Sciatic nerve (tissue), 2 donors: Measurements from ENCODE around the gene JUNB. TPM values are rescaled to one million over a fixed set of nuclear protein-coding genes. Genes with fewer than 3 reads are reported as not detected.

ENCODE experiments used
- ATAC-seq: fragments of 200-7000 bp; cut with Tn5 transposase; one replicate; pipeline ENCODE4 v1.9.1; 2020; ENCODE audit warnings: mild to moderate bottlenecking, moderate library complexity
- DNase-seq: peaks from one replicate; pipeline ENCODE4 v3.0.0-alpha.2; 2020; ENCODE audit warnings: low spot score
- intact Hi-C: fragments of 100-400 bp; cut with DNase I; formaldehyde crosslinking; loops from one replicate; pipeline ENCODE4 v1.14.2; 2022
- microRNA-seq: library from miRNA; unstranded; fragments of <30 nt; microRNA quantifications from one replicate; pipeline ENCODE4 v1.2.0, GENCODE V29; 2020
- total RNA-seq: library from RNA; stranded (reverse); fragmentation: NEBNext Ultra II Directional; extraction: Animal tissue kit (Norgen Biotek cat#: 25700); gene quantifications from one replicate; pipeline ENCODE4 v1.2.1, GENCODE V29; 2021
- donor health status: DM: no; HTN: no; CAD: no.
- donor health status: DM: no; HTN: no; CAD: no.

Gene JUNB
- total RNA-seq, 1 donor from 2014 or later, result 279 TPM

DNA sequence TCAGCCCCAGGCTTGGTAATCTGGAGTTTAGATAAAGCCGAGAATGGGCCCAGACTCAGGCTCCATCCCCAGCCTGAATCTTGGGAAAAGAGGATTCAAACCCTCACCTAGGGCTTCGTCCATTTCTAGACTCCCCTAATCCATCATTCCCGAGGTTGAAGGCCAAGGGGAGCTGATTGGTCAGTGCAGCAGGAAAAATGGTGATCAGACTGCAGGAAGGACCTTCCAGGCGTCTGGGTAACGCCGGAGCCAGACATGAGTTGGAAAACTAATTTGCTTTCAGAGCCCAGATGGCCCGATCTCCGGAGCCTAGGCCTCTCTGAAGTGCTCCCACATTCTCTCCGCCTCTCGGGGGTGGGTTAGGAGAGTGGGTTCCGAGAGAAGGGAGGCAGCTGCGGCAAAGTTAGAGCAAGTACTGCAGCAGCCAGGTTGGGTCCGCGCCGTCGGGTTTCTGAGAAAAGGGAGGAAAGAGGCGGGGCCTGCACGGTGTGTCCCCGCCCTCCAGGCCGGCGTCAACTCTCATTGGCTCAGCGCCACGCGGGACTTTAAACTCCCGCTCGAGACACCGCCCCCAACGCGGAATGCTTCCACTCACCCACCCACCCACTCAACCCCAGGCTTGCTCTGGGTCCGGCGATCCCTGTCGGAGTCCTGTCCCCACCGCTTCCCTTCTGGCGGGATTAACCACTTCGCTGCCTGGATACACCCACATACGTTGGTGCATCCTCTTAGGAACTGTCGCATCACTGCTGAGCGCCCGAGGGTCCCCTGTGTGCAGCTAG, 43.9 kb downstream of the JUNB start:
- intact Hi-C loops, result no loop called here
- DNase-seq, result no peak
- ATAC-seq, result no peak

GRCh38 chr19:12836529-12836863, 45.2 kb downstream of the JUNB start:
- intact Hi-C loops, result no loop called here
- no peak for ATAC-seq
- no peak for DNase-seq

- no peak for ATAC-seq
- no peak for DNase-seq
- intact Hi-C loops, result no loop called here
These were observed 45.9 kb downstream of the JUNB start for GRCh38 chr19:12837225-12837624.

DNA sequence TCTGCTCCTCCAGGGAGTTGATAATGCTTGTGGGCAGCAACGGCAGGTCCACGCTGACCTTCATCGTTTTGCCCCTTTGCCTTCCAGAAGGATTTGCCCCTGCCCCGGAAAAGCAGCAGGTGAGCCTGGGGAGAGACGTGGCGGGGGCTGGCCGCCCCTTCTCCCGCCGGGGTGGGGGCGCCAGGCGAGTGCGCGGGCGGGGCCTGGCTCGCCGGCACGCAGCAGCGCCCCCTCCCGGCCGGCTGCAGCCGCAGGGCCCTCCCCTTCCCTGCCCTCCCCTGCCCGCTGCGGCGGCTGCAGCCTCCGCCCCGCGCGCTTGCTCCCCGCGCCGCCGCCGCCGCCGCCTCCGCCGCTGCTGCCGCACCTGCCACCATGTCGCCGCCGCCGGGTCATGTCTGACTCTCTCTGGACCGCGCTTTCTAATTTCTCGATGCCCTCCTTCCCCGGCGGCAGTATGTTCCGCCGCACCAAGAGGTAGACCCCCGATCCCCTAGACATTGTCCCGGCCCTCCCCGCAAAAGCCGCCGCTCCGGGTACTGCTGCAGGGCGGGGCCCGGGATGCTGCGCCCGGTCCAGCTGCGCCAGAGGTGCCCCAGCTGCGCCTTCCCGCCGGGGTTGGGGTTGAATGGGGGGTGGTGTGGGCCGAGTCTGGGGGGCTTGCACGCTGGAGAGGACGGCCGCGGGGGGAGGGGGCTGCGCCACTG, 47.0 kb downstream of the JUNB start, which contains the start of gene MAST1:
Gene MAST1, plus strand, starts transcription at position 334 of the 704 bp plus-strand sequence. Its CDS starts 58 bp downstream, at position 392.
- DNase-seq, result no peak
- ATAC-seq, result no peak
- intact Hi-C loops, result no loop called here

GRCh38 chr19:12838886-12839756, 47.8 kb downstream of the JUNB start:
- DNase-seq (no peak), ATAC-seq (no peak)
- intact Hi-C loops, result no loop called here

- intact Hi-C loops, result no loop called here
- ATAC-seq (peak; percentile 25), DNase-seq (peak; percentile 68)
These were observed 49.1 kb downstream of the JUNB start for GRCh38 chr19:12840091-12841079.

GRCh38 chr19:12841094-12841493, 49.8 kb downstream of the JUNB start:
- DNase-seq (no peak), ATAC-seq (peak; percentile 9)
- intact Hi-C loops, result no loop called here

- ATAC-seq, result no peak
- DNase-seq, result no peak
- intact Hi-C loops, result no loop called here
These were observed 51.2 kb downstream of the JUNB start for GRCh38 chr19:12842511-12842910.

Small RNAs within 50 kb of the gene (microRNA-seq; reads per million reads assigned to microRNA genes)
- gene MIR5684, result not detected

Other genes starting within 250 kb of the JUNB start
- 19.5 TPM for gene ZNF564, start 240.0 kb upstream of the JUNB start, total RNA-seq
- gene ZNF490, start 180.7 kb upstream of the JUNB start, total RNA-seq, result 8.6 TPM
- gene ZNF791, start 180.6 kb upstream of the JUNB start, total RNA-seq, result 48.2 TPM
- gene MAN2B1, start 124.7 kb upstream of the JUNB start, total RNA-seq, result 76.4 TPM
- 12.3 TPM for gene WDR83, start 124.7 kb upstream of the JUNB start, total RNA-seq
- 77.1 TPM for gene DHPS, start 109.6 kb upstream of the JUNB start, total RNA-seq
- gene GNG14, start 103.5 kb upstream of the JUNB start, total RNA-seq, result not detected
- 3.6 TPM for gene FBXW9, start 94.9 kb upstream of the JUNB start, total RNA-seq
- 70.6 TPM for gene TNPO2, start 67.6 kb upstream of the JUNB start, total RNA-seq
- 128 TPM for gene TRIR, start 56.8 kb upstream of the JUNB start, total RNA-seq
- 30.1 TPM for gene GET3, start 54.0 kb upstream of the JUNB start, total RNA-seq
- not detected for gene BEST2, start 39.7 kb upstream of the JUNB start, total RNA-seq
- 45.1 TPM for gene HOOK2, start 15.9 kb upstream of the JUNB start, total RNA-seq
- 117 TPM for gene PRDX2, start 10.3 kb downstream of the JUNB start, total RNA-seq
- gene THSD8, start 10.6 kb downstream of the JUNB start, total RNA-seq, result 2.4 TPM
- gene RNASEH2A, start 15.1 kb downstream of the JUNB start, total RNA-seq, result 5.1 TPM
- not detected for gene RTBDN, start 43.1 kb downstream of the JUNB start, total RNA-seq
- gene MAST1, start 47.0 kb downstream of the JUNB start, total RNA-seq, result 0.31 TPM
- gene DNASE2, start 90.0 kb downstream of the JUNB start, total RNA-seq, result 26.7 TPM
- gene KLF1, start 95.7 kb downstream of the JUNB start, total RNA-seq, result 1.1 TPM
- gene GCDH, start 99.7 kb downstream of the JUNB start, total RNA-seq, result 24.4 TPM
- not detected for gene SYCE2, start 127.8 kb downstream of the JUNB start, total RNA-seq
- 33.7 TPM for gene FARSA, start 142.2 kb downstream of the JUNB start, total RNA-seq
- 454 TPM for gene CALR, start 147.1 kb downstream of the JUNB start, total RNA-seq
- 102 TPM for gene RAD23A, start 154.4 kb downstream of the JUNB start, total RNA-seq
- gene GADD45GIP1, start 165.7 kb downstream of the JUNB start, total RNA-seq, result 13.7 TPM
- gene DAND5, start 178.1 kb downstream of the JUNB start, total RNA-seq, result not detected
- 131 TPM for gene NFIX, start 204.0 kb downstream of the JUNB start, total RNA-seq